BJ (cell line): ENCODE measurements around the gene SSPN. TPM values are rescaled to one million over a fixed set of nuclear protein-coding genes. Genes with fewer than 3 reads are reported as not detected.

ENCODE experiments used
- CTCF ChIA-PET: fragments of 350-600 bp; formaldehyde crosslinking; extraction: SDS; loops from one replicate; lab custom pipeline; 2021; ENCODE audit warnings: antibody characterized with exemption, inconsistent platforms; lab: Yijun Ruan, JAX
- POLR2A ChIA-PET: fragments of 300-600 bp; sonication (Branson Sonifier 250); formaldehyde crosslinking; extraction: SDS; loops from one replicate; lab custom pipeline; 2021; ENCODE audit warnings: antibody characterized with exemption; lab: Charles Lee
- DNase-seq: peaks from one replicate; pipeline ENCODE4 v3.0.0-alpha.2; 2011; ENCODE audit warnings: low read depth
- H3K27me3 ChIP-seq: 2 replicates; pipeline ENCODE4 v1.6.0; 2011; ENCODE audit warnings: low read length; ENCODE audit not compliant: control insufficient read depth, insufficient read depth
- H3K36me3 ChIP-seq: 2 replicates; pipeline ENCODE4 v1.5.1; 2011; ENCODE audit warnings: low read length; ENCODE audit not compliant: control insufficient read depth, insufficient read depth
- H3K4me3 ChIP-seq: 2 replicates; pipeline ENCODE4 v1.5.1; 2011; ENCODE audit warnings: low read depth, mild to moderate bottlenecking, control low read depth, low read length
- polyA plus RNA-seq: library from polyadenylated mRNA; depleted of rRNA; stranded (reverse); fragments of >200 nt; gene quantifications from 2 replicates; pipeline ENCODE4 v1.2.3, GENCODE V29; 2011; rRNA removed
- TF ChIP-seq, protein P1 (sequence below): IDR thresholded peaks from 2 replicates; pipeline ENCODE4 v1.5.1; 2011; ENCODE audit warnings: low read depth, mild to moderate bottlenecking, control low read depth, inconsistent platforms, low read length, moderate library complexity; ENCODE audit not compliant: insufficient read depth

Gene SSPN
- polyA plus RNA-seq, 1 experiment = 37.6 TPM

DNA sequence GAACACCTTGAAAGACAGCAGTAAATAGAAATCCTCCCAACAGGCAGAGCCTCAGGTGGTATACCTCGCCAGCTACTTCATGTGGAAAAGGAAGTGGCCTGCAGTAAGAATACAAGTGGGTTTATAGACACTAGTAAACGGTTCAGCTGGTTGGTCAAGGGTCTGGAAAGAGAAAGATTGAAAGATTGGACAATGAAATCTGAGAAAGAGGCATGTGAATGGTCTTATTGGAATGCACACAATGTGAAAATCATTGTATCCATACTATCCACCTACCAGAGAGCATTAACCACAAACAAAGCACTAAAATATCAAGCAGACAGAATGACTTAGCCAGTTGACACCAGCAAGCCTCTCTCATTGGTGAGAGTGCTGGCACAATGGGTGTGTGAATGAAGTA, 98.2 kb downstream of the SSPN start:
- Histone ChIP-seq H3K27me3 (no peaks in the 10 kb centered on the region), H3K4me3 (no peak overlapping the region), H3K36me3 (no peaks in the 10 kb centered on the region)
- DNase-seq = no peak
- TF ChIP-seq, protein P1, sequence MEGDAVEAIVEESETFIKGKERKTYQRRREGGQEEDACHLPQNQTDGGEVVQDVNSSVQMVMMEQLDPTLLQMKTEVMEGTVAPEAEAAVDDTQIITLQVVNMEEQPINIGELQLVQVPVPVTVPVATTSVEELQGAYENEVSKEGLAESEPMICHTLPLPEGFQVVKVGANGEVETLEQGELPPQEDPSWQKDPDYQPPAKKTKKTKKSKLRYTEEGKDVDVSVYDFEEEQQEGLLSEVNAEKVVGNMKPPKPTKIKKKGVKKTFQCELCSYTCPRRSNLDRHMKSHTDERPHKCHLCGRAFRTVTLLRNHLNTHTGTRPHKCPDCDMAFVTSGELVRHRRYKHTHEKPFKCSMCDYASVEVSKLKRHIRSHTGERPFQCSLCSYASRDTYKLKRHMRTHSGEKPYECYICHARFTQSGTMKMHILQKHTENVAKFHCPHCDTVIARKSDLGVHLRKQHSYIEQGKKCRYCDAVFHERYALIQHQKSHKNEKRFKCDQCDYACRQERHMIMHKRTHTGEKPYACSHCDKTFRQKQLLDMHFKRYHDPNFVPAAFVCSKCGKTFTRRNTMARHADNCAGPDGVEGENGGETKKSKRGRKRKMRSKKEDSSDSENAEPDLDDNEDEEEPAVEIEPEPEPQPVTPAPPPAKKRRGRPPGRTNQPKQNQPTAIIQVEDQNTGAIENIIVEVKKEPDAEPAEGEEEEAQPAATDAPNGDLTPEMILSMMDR = no peak
- POLR2A ChIA-PET = no interaction called here
- CTCF ChIA-PET = no interaction called here

DNA sequence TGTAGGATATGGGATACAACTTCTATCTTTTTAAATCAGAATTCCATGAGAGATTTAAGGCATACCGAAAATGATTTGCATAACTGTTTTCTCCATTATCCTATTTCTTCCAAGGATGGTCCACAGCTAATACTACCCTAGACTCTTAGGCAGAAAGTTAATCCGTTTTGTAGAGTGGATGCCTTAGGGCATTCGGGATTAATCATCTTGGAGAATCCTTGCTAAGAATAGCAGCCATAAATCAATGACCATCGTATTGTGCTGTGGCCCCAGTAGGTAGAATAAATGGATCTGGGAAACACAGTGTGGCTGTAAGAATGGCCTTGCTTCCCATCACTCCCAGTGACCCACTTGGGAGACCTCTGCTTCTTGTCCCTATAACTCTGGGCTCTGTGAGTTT, 99.6 kb downstream of the SSPN start:
- POLR2A ChIA-PET = no interaction called here
- TF ChIP-seq, protein P1 = no peak
- Histone ChIP-seq H3K36me3 (no peaks in the 10 kb centered on the region), H3K27me3 (no peaks in the 10 kb centered on the region), H3K4me3 (no peak overlapping the region)
- DNase-seq = no peak
- CTCF ChIA-PET = no interaction called here

DNA sequence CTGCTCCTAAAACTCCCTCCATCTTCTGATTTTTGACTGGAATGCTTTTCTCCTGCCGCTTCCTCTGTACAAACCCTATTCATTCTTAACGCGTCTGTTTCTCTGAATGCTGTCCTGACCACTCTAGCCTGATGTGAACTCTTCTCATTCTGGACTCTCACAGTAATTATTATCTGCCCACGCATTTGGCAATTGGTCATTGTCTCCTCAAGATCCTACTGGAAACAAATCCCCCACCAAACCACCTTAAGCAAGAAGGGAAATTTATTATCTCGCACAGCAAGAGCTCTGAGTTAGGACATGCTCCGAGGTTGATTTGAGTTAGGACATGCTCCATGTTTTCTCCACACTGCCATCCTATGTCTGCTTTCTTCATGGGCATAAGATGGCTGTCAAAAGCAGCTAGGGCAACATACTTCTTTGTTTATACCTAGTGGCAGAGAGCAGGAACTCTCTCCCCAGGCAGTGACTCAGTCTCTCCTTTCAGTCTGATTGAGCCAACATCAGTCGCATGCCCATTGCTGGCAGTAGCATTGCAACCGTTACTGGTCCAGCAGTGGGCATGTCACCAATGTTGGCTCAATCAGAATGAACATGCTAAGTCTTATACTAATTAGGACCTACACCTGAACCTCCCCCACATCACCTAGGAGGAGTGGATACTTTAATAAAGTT, 102.2 kb downstream of the SSPN start:
- TF ChIP-seq, protein P1 = no peak
- ChIA-PET CTCF (interaction anchor here (1.2 to 2.3 kb wide), 2 partner anchors 9 to 13 kb away, joined by 3 to 10 read pairs; no protein-coding TSS in a partner anchor), POLR2A (no interaction called here)
- Histone ChIP-seq H3K36me3 (no peaks in the 10 kb centered on the region), H3K4me3 (no peak overlapping the region), H3K27me3 (no peaks in the 10 kb centered on the region)
- DNase-seq = no peak

DNA sequence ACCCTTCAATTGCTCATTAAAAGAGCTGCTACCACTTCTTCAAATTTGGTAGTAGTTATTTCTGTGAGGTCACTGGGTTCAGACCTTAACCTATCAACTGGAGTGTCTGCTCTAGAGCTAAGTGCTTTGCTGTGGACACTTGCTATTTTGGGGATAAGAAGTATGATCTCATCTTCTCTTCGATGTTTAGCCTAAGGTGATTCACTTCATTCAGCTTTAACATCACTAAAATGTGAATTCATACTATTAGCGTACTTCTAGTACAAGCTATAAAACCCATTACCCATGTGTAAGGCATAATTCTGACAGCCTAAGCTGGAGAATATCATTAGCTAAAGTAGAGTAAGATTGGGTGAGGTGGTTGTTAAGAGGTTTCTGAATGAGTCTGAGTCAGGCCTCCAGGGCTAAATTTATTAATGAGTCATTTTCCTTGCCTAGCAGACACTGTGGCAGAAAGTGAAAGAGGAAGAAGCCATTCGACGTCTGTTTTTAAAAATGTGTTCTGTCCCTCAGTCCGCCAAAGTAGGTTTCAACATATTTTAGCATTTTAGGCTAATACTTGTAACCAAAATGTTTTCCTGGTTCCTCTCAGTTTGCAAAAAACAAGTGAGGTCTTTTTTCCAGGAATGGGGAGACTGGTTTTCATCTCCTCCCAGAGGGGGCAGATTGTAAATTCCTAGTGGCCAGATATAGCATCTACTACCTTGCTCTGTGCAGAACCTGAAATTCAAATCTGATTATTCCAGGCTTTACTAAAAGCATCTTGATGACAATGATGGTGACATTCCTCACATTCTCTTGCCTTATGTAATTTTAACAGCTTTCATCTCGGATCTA, 103.6 kb downstream of the SSPN start:
- TF ChIP-seq, protein P1 = peak; percentile 52
- H3K27me3 ChIP-seq = no peaks in the 10 kb centered on the region
- peak overlapping the region; percentile 31 for H3K4me3 ChIP-seq
- DNase-seq = peak; percentile 65
- CTCF ChIA-PET = interaction anchor here (1.0 to 2.3 kb wide), 4 partner anchors 11 to 180 kb away, joined by 3 to 10 read pairs (median 6); no protein-coding TSS in a partner anchor
- no peaks in the 10 kb centered on the region for H3K36me3 ChIP-seq
- POLR2A ChIA-PET = no interaction called here

DNA sequence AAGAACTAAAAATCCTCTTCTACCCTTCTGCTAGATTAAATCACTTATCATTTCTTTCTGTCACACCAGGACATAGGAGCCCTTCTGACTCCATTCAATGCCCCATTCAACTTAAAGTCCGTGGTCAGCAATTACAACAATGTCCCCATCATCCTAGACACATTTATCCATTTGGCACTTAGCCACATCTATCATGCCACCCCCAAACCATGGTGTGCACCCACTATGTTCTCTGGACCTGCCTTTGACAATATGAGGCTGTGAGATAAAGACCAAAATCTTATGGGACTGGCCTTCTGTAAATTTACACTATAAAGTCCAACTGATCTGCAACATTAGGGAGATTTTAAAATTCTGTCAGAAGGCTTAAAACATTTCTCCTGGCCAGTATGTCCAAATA, 104.4 kb downstream of the SSPN start:
- TF ChIP-seq, protein P1 = no peak
- ChIA-PET CTCF (interaction anchor here (1.2 kb wide), 1 partner anchor 25 kb away, joined by 3 read pairs; no protein-coding TSS in a partner anchor), POLR2A (no interaction called here)
- no peak overlapping the region for H3K4me3 ChIP-seq
- H3K36me3 ChIP-seq = no peaks in the 10 kb centered on the region
- DNase-seq = no peak
- H3K27me3 ChIP-seq = no peaks in the 10 kb centered on the region

Other genes starting within 250 kb of the SSPN start
- gene RASSF8, start 236.9 kb upstream of the SSPN start, polyA plus RNA-seq = 34.8 and 35.8 TPM in 2 replicates
- 4.0 and 5.3 TPM in 2 replicates for gene BHLHE41, start 70.5 kb upstream of the SSPN start, polyA plus RNA-seq